Loucy (cell line): ENCODE results near the gene POU2F3.

ENCODE experiments used
- H2AFZ ChIP-seq: fragments of 200-600 bp; sonication (generic); 2 replicates; pipeline ENCODE4 v1.6.0; 2016; ENCODE audit warnings: antibody characterized with exemption, mild to moderate bottlenecking, low read length, moderate library complexity
- H3F3A ChIP-seq: fragments of 200-600 bp; 2 replicates; pipeline ENCODE4 v1.6.0; 2016; ENCODE audit warnings: antibody characterized with exemption, low read depth, mild to moderate bottlenecking
- H3K27me3 ChIP-seq: fragments of 200-600 bp; sonication (generic); 2 replicates; pipeline ENCODE4 v1.6.1; 2014; ENCODE audit warnings: low read length, mild to moderate bottlenecking; ENCODE audit not compliant: insufficient read depth, poor library complexity, severe bottlenecking
- H3K36me3 ChIP-seq: fragments of 200-600 bp; sonication (generic); 2 replicates; pipeline ENCODE4 v1.6.1; 2016; ENCODE audit warnings: low read length; ENCODE audit not compliant: insufficient read depth
- H3K4me1 ChIP-seq: fragments of 200-600 bp; sonication (generic); 2 replicates; pipeline ENCODE4 v1.5.1; 2014; ENCODE audit warnings: low read length, mild to moderate bottlenecking; ENCODE audit not compliant: insufficient read depth, poor library complexity, severe bottlenecking
- H3K4me2 ChIP-seq: fragments of 200-600 bp; sonication (generic); 2 replicates; pipeline ENCODE4 v1.6.0; 2014; ENCODE audit warnings: antibody characterized with exemption, low read length, low read depth, mild to moderate bottlenecking; ENCODE audit not compliant: poor library complexity, severe bottlenecking
- H3K4me3 ChIP-seq: fragments of 200-600 bp; sonication (generic); 2 replicates; pipeline ENCODE4 v1.5.1; 2014; ENCODE audit warnings: low read length, mild to moderate bottlenecking, mixed read lengths; ENCODE audit not compliant: poor library complexity, severe bottlenecking
- H3K79me2 ChIP-seq: fragments of 200-600 bp; sonication (generic); 2 replicates; pipeline ENCODE4 v1.6.1; 2014; ENCODE audit warnings: low read length; ENCODE audit not compliant: insufficient read depth
- H3K9ac ChIP-seq: fragments of 200-600 bp; sonication (generic); 2 replicates; pipeline ENCODE4 v1.6.0; 2014; ENCODE audit warnings: mild to moderate bottlenecking, low read depth, low read length, moderate library complexity; ENCODE audit not compliant: poor library complexity, severe bottlenecking
- H3K9me2 ChIP-seq: fragments of 200-600 bp; sonication (generic); replicated peaks from 2 replicates; pipeline ENCODE4 v1.6.1; 2016; ENCODE audit warnings: low read depth, low read length, mixed read lengths
- H3K9me3 ChIP-seq: fragments of 200-600 bp; sonication (generic); 2 replicates; pipeline ENCODE4 v1.6.1; 2014; ENCODE audit warnings: mild to moderate bottlenecking, antibody characterized with exemption, low read length, low read depth; ENCODE audit not compliant: insufficient read depth
- H4K20me1 ChIP-seq: fragments of 200-600 bp; sonication (generic); 2 replicates; pipeline ENCODE4 v1.6.0; 2014; ENCODE audit warnings: antibody characterized with exemption, low read length, mild to moderate bottlenecking; ENCODE audit not compliant: insufficient read depth, poor library complexity, severe bottlenecking
- CTCF ChIP-seq: fragments of 200-600 bp; sonication (generic); conservative IDR thresholded peaks from 2 replicates; pipeline ENCODE4 v1.5.1; 2014; ENCODE audit warnings: mild to moderate bottlenecking, antibody characterized with exemption, low read length
- EZH2phosphoT487 ChIP-seq: fragments of 200-600 bp; IDR thresholded peaks from 2 replicates; pipeline ENCODE4 v1.6.1; 2018; ENCODE audit warnings: antibody characterized with exemption, mild to moderate bottlenecking, moderate library complexity, borderline replicate concordance

POU2F3 gene

GRCh38 chr11:120350637-120351036, 110.7 kb downstream of the POU2F3 start:
- Histone ChIP-seq H3K4me3 (no peak overlapping the region), H3F3A (0 out of 2 replicates have a peak, but pooled peaks cover 2% of the 10 kb centered on the region), H3K4me2 (no peak overlapping the region), H3K9me2 (no peaks in the 10 kb centered on the region), H2AFZ (no peak overlapping the region), H3K4me1 (no peaks in the 10 kb centered on the region), H3K9me3 (no peaks in the 10 kb centered on the region), H3K79me2 (no peaks in the 10 kb centered on the region), H3K27me3 (peaks cover 96% of the 10 kb centered on the region), H4K20me1 (no peaks in the 10 kb centered on the region), H3K36me3 (no peaks in the 10 kb centered on the region), H3K9ac (no peak overlapping the region)
- TF ChIP-seq EZH2phosphoT487 (no peak), CTCF (no peak)

DNA sequence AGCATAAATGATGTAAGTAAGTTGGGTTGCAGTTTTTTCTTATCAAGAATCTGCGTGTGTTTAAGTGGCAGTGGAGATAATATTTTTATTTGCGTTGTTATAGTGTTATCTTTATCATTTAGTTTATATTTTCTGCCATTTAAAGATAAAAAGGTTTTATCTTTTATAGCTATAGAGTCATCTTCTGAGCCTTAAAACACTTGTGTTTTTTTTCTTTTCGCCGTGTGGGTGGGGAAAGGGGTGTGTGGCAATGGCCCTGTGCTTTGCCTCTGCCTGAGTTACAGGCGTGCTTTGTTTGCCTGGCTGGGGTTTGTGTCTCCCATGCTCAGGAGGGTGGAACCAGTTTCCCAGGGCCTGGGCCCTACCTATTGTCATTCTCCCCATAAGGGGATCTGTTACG, 112.5 kb downstream of the POU2F3 start:
- Histone ChIP-seq H3K36me3 (no peaks in the 10 kb centered on the region), H3F3A (0 out of 2 replicates have a peak, but pooled peaks cover 2% of the 10 kb centered on the region), H3K9me3 (no peaks in the 10 kb centered on the region), H3K79me2 (no peaks in the 10 kb centered on the region), H3K9me2 (no peaks in the 10 kb centered on the region), H3K4me2 (no peak overlapping the region), H3K4me1 (no peaks in the 10 kb centered on the region), H3K9ac (no peak overlapping the region), H3K4me3 (no peak overlapping the region), H3K27me3 (peaks cover 96% of the 10 kb centered on the region), H4K20me1 (no peaks in the 10 kb centered on the region), H2AFZ (no peak overlapping the region)
- no peak for TF ChIP-seq CTCF
- TF ChIP-seq EZH2phosphoT487 = no peak

DNA sequence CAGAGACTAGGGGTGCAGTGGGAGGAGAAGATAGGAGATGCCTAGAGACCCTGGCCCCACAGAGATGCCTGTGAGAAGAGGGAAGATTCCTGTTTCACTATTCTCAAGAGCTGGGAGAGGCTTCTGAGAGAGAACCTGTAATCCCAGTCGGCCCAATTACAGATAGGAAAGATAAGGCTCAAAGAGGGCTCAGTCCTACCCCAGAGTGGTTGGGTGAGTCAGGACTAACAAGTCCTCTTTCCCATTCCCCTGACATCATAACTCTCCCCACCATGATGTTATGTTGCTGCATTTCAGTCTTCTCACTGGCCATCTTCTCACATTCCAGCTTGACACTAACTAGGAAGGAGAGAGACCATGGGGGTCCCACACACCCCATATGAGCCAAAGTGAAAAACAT, 114.1 kb downstream of the POU2F3 start:
- H3K4me2 ChIP-seq = no peak overlapping the region

More for the DNA sequence above, 114.1 kb downstream of the POU2F3 start:
- H3K9me2 ChIP-seq = no peaks in the 10 kb centered on the region
- H3K4me3 ChIP-seq = no peak overlapping the region
- no peak overlapping the region for H3K9ac ChIP-seq
- no peak overlapping the region for H2AFZ ChIP-seq
- H4K20me1 ChIP-seq = no peaks in the 10 kb centered on the region
- H3K79me2 ChIP-seq = no peaks in the 10 kb centered on the region
- no peaks in the 10 kb centered on the region for H3K9me3 ChIP-seq
- no peaks in the 10 kb centered on the region for H3K36me3 ChIP-seq
- no peaks in the 10 kb centered on the region for H3F3A ChIP-seq
- no peak for TF ChIP-seq EZH2phosphoT487
- TF ChIP-seq CTCF = no peak
- no peaks in the 10 kb centered on the region for H3K4me1 ChIP-seq
- H3K27me3 ChIP-seq = peaks cover 96% of the 10 kb centered on the region
